NCI-H1105 treated with DMSO at 0.1 percent for 48 hours (cell line): Measurements from ENCODE around the gene ATP8B1.
"Not testable (repeated sequence)": the region's sequence is repeated elsewhere in the genome, so short reads cannot be mapped to it uniquely, and the experiment has no call there.

Experiments
- DNase-seq: peaks from one replicate; lab custom pipeline; 2025; lab: John Stamatoyannopoulos, UW

Gene ATP8B1

DNA sequence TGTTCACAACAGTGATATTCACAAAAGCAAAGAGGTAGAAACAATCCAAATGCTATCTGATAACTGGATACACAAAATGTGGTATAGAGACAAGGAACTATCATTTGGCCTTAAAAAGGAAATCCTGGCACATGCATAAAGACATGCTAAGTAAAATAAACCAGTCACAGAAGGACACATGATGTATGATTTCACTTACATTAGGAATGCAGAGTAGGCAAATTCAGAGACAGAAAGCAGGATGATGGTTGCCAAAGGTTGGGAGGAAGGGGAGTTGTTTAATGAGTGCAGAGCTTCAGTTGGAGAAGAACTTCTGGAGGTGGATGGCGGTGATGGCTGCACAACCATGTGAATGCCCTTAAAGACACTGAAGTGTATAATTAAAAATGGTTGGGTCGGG lies 38.1 kb downstream of the ATP8B1 start:
- DNase-seq: no peak

DNA sequence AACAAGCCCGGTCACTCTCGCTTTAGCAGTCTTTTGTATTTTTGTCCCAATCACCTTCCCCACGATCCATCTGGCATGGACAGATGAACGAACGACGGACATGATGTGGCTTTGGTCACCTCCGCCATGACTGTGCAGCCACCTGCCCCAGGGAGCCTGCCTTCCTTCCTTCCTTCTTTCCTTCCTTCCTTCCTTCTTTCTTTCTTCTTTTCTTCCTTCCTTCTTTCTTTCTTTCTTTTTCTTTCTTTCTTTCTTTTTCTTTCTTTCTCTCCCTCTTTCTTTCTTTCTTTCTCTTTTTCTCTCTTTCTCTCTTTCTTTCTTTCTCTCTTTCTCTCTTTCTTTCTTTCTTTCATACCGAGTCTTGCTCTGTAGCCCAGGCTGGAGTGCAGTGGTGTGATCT lies 39.0 kb downstream of the ATP8B1 start:
- no peak for DNase-seq

DNA sequence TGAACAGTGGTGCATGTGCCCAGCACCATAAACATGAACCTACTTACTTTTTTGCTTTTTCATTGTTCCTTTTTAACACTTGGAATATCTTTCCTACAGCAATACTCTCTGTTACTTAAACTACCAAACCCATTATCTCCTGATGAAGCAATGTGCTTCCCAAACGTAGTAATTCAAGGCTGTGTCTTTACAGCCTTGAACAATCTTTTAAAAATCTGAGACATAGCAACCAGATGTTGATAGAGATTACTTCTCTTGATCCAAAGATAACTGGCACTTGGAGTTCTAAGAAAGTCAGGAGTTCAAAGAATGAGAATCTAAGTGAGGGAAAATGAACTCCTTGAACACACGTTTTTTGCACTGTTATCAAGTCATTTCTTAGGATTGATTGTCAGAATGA lies 40.4 kb downstream of the ATP8B1 start:
- no peak for DNase-seq

DNA sequence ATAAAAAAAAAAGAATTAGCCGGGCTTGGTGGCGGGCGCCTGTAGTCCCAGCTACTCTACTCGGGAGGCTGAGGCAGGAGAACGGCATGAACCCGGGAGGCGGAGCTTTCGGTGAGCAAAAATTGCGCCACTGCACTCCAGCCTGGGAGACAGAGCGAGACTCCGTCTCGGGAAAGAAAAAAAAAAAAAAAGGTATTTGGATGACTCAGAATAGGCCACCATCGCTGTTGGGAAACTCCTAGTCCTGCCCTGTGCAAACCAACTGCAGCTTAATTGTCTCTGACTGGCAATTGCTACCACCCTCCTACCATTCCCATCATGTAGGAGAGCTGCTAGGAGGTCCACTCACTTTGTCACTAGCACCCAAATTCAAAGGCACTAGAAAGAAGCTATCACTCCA lies 43.5 kb downstream of the ATP8B1 start:
- no peak for DNase-seq

DNA sequence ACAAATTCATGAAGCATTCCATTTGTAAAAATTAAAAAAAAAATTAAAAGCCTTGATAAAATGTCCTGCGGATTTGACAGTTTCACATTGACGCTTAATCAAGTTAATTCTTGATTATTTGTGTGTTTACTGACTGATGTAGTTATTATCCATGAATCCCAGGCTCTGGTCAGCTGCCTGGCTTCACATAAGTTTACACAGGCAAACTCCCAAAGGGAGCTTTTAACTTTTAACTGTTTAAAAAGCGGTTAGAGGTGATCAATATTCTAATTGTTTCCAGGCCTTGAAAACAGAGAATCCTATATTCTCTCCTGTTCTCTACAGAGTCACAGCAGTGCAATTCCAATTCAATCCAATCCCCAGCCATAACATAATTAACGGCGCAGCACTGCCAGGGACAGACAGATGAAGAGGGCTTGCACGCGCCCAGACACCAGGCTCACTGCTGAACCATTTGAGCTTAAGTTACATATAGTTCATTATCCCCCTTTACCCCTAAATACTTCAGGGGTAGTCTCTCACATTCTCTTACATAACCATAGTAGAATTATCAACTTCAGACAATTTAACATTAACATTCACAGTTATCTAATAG lies 47.5 kb downstream of the ATP8B1 start:
- DNase-seq: no peak

DNA sequence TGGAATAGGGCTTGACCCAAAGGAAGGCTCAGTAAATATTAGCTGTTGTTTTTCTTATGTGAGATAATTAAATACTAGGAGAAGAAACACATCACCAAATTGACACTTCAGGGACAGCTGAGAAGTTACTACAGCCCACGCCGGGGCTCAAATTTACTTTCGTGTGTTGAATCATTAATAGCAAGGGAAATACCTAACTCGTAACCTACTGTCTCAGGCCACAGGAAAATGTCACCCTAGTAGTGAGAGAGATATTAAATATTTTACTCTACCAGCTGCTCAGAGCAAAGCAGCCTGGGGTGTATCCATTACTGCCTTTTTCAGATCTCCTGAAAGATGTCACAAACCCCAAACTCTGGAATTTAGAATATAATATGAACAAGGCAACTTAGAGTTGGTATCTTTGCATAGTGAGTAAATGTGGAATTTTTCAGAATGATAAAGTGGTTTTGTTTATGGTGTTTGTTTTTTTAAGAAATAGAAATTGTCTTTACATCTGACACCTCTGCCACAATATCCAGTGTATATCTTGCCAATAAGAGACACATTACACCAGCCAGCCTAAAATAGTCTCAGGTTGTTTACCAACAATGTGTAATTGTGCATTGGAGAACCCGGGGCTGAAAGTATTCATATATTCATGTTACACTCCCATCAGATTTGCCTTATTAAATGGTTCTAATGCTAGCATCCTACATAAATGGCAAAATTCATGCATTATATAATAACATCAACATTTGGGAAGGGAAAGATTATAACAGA lies 48.4 kb downstream of the ATP8B1 start:
- no peak for DNase-seq

DNA sequence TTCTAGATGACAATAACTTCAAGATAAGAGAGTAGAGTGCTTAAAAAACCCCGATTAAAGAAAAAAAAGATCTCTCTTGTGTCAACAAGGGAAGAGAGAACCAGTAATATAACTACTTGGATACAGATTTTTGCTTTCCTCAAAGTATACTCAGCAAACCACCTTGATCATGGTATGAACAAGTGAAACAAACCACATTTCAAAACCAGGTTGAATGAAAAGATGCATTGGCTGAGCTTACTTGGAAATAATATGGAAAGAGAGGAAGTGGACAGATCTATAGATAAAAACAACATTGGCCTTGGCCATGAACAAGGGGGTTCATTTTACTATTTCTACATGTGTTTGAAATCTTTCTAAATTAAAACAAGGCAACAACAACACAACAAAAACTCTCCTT lies 50.1 kb downstream of the ATP8B1 start:
- no peak for DNase-seq

DNA sequence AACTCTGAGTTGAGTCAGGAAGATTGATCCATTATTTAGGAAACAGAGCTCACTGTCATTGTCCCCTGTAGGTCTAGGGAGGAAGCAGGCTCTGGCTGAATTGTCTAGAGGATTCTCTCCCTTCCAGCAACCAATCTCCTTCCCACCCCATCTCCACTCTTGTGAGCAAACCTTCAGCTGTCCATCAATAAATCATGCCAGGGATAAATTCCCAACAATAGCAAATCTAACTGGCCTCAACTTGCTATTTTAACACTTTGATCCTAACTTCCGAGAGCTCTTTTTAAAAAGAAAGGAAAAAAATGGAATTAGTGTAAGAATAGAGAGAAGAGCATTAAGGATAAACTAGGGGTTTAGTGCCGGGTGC lies 53.5 kb downstream of the ATP8B1 start:
- no peak for DNase-seq

DNA sequence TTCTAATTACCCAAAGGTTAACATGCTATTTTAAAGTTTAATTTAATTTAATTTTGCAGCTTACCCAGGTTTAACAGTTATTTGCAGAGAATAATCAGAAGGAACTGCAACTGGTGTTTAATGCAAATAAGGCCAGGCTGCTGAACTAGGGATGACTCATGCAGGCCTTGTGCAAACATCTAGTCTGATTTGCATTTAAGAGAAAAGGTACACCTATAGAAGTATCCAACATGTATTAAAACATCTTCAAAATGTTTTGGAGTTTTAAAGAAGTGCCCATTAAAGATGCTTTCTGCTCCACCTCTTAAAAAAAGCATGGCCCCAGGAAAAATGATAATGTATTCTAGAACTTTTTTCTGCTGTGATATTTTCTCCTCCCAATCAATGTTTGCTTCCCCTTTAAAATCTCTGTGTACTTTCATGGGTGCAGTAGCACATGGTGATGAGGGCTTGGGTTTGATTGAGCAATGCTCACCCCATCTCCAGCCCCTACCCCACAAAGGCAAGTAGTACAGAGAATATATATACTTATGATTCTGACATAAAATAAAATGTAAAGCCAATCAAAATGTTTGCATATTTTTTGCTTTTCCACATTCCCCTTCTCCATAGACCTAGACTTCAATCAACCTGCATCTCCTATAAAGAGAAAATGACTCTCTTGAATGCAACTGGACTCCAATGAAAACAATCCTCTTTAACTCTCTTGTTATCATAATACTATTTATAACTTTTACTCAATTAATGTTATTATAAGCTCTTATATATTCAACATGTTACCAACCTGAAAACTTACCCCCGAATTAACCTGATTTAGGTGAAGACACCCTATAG lies 54.1 kb downstream of the ATP8B1 start:
- DNase-seq: no peak

DNA sequence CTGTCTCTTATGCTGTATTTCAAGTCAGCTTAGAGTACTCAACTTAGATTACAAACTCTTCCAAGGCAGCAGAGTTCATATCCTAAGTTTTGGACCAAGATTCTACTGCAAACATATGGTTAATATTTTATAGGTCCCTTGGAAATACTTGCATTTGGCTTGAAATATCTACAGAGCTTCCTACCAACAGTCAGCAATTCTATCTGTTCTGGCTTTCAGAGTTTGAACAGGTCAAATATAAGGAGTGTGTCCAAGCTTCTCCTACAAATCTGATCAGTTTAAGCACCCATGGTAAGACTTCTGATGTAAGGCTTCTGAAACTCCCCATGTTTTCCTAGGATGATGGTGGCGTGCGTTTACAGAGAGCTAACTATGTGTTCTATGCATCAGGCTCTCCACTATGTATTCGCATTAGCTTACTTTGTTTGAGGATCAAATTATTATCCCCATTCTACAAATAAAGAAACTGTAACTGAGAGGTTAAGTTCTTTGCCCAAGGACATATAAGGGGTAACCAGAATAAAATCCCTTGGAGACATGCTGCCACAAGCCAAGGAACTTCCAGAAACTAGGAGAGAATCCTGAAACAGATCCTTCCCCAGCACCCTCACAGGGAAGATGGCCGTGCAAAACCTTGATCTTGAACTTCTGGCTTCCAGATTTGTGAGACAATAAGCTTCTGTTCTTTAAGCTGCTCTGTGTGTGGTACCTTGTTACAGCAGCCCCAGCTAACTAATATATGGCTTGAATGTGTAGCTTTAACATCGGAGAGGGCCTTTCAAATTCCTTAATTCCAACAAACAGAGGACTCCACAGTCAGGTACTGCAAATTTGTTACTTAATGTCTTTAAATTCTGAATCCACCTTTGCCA lies 55.1 kb downstream of the ATP8B1 start:
- DNase-seq: no peak

DNA sequence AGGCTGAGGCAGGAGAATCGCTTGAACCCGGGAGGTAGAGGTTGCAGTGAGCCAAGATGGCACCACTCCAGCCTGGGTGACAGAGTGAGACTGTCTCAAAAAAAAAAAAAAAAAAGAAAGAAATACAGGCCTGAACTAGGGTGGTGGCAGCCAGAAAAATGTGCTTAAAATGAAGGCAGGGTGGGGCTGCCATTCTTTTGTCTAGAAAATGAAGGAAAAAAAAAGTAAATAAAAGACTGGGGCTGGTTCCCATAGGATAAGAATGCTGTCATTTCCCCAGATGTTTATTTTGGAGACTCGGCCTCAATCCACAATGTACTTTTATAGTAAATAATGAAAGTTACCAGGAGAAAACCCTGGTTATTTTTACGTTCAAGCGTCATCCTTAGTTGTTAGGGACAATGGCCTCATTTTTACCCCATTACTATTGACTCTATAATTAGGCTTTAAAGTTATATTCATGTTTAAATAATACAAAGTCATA lies 58.9 kb downstream of the ATP8B1 start:
- DNase-seq: peak; percentile 37

DNA sequence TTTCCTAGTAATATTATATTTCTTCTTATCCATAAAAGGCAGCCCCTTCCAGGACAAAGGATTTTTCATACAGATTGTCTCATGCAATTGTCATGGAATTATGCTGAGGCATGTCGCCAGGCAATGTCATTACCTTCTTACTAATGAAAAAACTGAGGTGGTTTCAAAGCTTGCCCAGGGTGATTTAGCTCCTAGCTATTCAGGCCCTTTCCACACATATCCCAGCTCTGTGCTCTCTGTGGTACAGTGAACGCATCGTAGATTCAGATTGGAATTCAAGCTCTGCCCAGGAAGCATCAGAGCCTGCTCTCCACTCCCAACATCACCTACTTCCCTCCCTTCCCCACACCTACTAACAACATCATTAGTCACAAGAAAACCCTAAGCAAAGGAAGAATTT lies 60.1 kb downstream of the ATP8B1 start:
- no peak for DNase-seq

DNA sequence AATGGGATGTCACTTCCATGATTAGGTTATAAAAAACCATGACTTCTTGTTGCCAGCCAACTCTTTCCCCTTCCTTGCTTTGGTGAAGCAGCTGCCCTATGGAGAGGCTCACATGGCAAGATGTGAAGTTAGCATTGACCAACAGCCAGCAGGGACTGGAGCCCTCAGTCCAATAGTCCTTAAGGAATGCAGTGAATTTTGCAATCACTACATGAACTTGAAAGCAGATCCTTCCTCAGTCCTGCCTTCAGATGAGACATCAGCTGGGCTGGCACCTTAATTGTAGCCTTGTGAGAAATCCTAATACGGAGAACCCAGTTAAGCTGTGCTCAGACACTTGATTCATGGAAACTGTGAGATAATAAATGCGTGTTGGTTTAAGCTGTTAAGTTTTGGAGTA lies 61.8 kb downstream of the ATP8B1 start:
- no peak for DNase-seq

DNA sequence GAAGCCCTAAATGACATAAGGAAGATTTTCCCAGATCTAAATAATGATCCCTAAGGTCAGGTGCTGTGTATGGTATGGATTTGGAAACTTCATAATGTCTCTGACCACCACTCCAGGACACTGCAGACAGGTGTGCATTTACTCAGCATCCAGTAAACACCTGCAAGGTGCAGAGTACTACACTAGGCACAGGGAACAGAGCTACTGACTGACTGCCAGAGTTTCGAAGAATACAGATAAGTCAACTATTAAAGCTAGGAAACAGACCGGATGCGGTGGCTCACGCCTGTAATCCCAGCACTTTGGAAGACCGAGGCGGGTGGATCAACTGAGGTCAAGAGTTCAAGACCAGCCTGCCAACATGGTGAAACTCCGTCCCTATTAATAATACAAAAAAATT lies 65.0 kb downstream of the ATP8B1 start:
- DNase-seq: no peak

DNA sequence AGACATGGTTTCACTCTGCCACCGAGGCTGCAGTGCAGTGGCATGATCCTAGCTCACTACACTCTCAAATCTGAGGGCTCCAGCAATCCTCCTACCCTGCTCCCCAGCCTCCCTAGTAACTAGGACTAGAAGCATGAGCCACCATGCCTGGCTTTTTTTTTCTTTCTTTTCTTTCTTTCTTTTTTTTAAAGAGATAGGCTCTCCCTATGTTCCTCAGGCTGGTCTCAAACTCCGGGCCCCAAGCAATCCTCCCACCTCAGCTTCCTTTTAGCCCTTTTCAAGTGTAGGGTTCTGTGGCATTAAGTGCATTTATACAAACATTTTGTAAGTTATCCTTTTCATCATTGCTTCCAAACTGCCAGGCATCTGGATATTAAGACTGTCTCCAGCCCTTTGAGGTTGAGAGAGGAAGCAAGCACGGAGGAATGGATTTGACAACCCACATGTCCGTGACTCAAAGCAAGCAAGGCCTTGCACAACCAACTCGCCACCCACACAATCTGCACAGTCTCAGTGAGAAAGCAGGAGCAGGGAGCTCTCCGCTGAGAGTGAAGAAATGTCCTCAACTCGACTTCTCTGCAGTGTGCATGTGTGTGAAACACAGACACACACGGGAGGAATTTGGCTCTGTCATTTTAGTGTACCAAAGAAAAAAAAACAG lies 65.6 kb downstream of the ATP8B1 start:
- DNase-seq: no peak

DNA sequence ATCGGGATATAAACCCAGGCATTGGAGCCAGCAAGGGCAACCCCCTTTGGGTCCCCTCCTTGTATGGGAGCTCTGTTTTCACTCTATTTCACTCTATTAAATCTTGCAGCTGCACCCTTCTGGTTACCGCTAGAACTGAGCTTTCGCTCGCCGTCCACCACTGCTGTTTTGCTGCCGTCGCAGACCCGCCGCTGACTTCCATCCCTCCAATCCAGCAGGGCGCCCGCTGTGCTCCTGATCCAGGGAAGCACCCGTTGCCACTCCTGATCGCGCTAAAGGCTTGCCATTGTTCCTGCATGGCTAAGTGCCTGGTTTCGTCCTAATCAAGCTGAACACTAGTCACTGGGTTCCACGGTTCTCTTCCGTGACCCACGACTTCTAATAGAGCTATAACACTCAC lies 68.1 kb downstream of the ATP8B1 start:
- not testable (repeated sequence) for DNase-seq

DNA sequence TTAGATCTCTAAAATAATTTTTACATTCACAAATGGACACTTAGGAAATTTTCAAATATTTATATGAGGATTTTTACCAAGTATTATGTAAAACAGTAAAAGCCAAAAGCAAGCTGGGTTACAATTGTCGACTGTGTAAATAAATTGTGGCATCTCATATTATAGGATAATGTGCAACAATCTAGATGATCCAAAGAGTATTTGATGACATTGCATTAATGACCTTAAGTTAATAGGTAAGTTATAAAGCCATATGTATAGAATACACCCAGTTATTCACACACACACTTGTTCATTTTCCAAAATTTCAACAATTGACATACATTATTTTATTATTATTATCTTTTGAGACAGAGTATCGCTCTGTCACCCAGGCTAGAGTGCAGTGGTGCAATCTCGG lies 69.3 kb downstream of the ATP8B1 start:
- DNase-seq: no peak

DNA sequence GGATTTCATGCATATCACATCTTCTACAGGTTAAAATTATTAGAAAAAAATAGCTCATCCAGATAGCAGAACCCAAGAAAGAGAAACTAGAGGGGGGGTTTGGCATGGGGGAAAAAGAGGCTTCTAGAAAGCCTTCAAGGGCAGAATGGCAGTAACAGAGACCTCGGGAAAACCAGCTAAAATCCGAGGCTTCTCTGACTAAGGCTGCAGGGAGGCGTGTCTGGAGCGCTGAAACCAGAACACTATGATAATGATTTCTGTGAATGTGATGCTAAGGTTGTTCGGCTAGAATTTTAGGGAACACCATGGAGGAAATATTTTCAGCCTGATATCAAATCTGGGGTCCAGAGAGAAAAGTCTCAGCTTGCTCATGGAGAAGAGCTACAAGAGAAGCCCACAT lies 73.0 kb downstream of the ATP8B1 start:
- no peak for DNase-seq

DNA sequence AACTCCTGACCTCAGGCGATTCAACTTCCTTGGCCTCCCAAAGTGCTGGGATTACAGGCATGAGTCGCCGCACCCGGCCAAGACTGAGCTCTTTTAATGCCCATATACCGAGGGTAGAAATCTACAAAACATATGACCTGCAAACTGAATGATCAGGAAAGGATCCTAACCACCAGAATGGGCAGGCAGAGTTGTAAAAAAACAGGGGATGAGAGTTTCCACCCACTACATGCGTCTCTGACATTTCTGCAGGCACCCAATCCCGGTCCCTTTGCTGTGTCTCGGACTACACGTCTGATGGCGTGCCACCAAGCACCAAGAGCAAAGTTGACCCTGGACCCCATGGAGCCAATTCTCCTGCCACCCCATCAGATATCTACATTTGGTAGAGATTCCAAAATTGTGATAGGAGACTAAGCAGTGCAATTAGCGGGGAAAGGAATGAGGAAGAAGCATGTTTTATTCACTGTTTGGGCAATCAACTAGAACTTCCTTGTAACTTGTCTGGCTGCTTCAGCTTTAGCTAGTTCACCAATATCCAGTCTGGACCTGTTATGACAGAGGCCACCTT lies 74.1 kb downstream of the ATP8B1 start:
- no peak for DNase-seq

DNA sequence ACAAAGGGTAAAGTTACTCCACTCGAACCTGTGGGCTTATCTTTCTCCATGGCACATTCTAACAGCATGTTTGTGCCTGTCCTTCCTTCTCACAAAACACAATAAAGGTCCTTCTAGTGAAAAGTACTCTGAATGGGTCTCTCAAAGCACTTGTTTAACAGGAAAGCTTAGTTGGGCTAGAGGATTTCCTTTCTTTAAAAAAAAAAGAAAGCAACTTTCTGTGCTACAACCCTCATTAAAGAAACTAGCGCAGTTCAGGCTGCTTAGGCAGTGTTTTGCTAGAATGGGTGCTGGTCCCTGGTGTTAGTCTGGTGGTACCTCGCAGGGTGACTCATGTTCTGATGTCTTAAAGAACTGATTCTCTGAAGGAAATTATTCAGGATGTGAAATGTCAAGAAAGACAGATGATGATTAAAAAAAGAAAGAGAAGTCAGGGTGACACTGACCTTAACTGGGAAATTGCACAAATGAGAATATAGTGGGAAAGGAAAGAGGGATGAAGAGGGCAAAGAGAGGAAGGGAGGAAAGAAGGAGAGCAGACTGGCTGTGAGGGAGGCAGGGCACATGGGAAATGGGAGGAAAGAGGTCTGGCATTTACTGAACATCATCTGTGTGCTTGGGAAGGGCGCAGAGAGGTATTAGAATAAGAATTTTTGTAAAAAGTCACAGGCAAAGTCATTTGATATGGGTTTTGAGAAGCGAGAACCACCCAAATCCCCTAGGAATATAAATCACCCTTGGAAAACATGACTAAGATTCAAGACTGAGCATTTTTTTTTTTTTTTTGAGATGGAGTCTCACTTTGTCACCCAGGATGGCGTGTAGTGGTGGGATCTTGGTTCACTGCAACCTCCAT lies 74.9 kb downstream of the ATP8B1 start:
- DNase-seq: no peak
